Neural cell (in vitro differentiated cells): ENCODE results near the gene KLK11. TPM values are rescaled to one million over a fixed set of nuclear protein-coding genes. Genes with fewer than 3 reads are reported as not detected.

Experiments used
- H2AFZ ChIP-seq: fragments of 200-600, 300-800 bp; sonication (generic), shearing (Covaris generic); 2 replicates; pipeline ENCODE4 v1.6.0; 2014; ENCODE audit warnings: low read depth, mild to moderate bottlenecking, antibody characterized with exemption, low read length, moderate library complexity
- H3F3A ChIP-seq: fragments of 200-600 bp; shearing (Covaris generic); 2 replicates; pipeline ENCODE4 v1.6.1; 2016; ENCODE audit warnings: mild to moderate bottlenecking, moderate library complexity, mixed read lengths, antibody characterized with exemption, low read length; ENCODE audit not compliant: insufficient read depth, poor library complexity, severe bottlenecking
- H3K27ac ChIP-seq: fragments of 200-600, 300-800 bp; sonication (generic), shearing (Covaris generic); 2 replicates; pipeline ENCODE4 v1.5.1; 2014; ENCODE audit warnings: mild to moderate bottlenecking, low read length, moderate library complexity
- H3K27me3 ChIP-seq: fragments of 300-800, 200-600 bp; sonication (generic), shearing (Covaris generic); 2 replicates; pipeline ENCODE4 v1.6.0; 2014; ENCODE audit warnings: mild to moderate bottlenecking, low read depth, low read length, moderate library complexity; ENCODE audit not compliant: insufficient read depth
- H3K36me3 ChIP-seq: fragments of 300-800, 200-600 bp; sonication (generic), shearing (Covaris generic); 2 replicates; pipeline ENCODE4 v1.5.1; 2014; ENCODE audit warnings: mild to moderate bottlenecking, antibody characterized with exemption, low read length, moderate library complexity; ENCODE audit not compliant: insufficient read depth
- H3K4me2 ChIP-seq: fragments of 300-800, 200-600 bp; sonication (generic), shearing (Covaris generic); 2 replicates; pipeline ENCODE4 v1.6.0; 2014; ENCODE audit warnings: mild to moderate bottlenecking, low read length
- H3K4me3 ChIP-seq: fragments of 300-800, 200-600 bp; sonication (generic), shearing (Covaris generic); 2 replicates; pipeline ENCODE4 v1.5.1; 2014; ENCODE audit warnings: mild to moderate bottlenecking, low read length, moderate library complexity
- H3K79me2 ChIP-seq: fragments of 200-600 bp; shearing (Covaris generic); replicated peaks from 2 replicates; pipeline ENCODE4 v1.6.0; 2014; ENCODE audit warnings: mild to moderate bottlenecking, low read length, moderate library complexity; ENCODE audit not compliant: insufficient read depth
- H3K9ac ChIP-seq: fragments of 300-800, 200-600 bp; sonication (generic), shearing (Covaris generic); 2 replicates; pipeline ENCODE4 v1.6.1; 2016; ENCODE audit warnings: mild to moderate bottlenecking, low read length, mixed read lengths
- H3K9me2 ChIP-seq: fragments of 200-600 bp; shearing (Covaris generic); 2 replicates; pipeline ENCODE4 v1.6.1; 2016; ENCODE audit warnings: mild to moderate bottlenecking, low read length, mixed read lengths; ENCODE audit not compliant: insufficient read depth
- H3K9me3 ChIP-seq: fragments of 200-600, 300-800 bp; sonication (generic), shearing (Covaris generic); 2 replicates; pipeline ENCODE4 v1.6.1; 2016; ENCODE audit warnings: mild to moderate bottlenecking, mixed run types, low read length, moderate library complexity, mixed read lengths
- H4K20me1 ChIP-seq: fragments of 200-600 bp; shearing (Covaris generic); 2 replicates; pipeline ENCODE4 v1.6.1; 2016; ENCODE audit warnings: mild to moderate bottlenecking, mixed run types; ENCODE audit not compliant: insufficient read depth
- CTCF ChIP-seq: fragments of 450-650 bp; IDR thresholded peaks from 2 replicates; pipeline ENCODE4 v1.5.1; 2014; ENCODE audit warnings: antibody characterized with exemption, mild to moderate bottlenecking, moderate library complexity; ENCODE audit not compliant: poor library complexity, severe bottlenecking
- EP300 ChIP-seq: fragments of 450-650 bp; conservative IDR thresholded peaks from 2 replicates; pipeline ENCODE4 v1.6.1; 2014; ENCODE audit warnings: antibody characterized with exemption, mild to moderate bottlenecking, moderate library complexity; ENCODE audit not compliant: poor library complexity, severe bottlenecking
- EZH2 ChIP-seq: fragments of 200-600, 300-800 bp; shearing (Covaris generic), sonication (generic); IDR thresholded peaks from 2 replicates; pipeline ENCODE4 v1.6.1; 2014; ENCODE audit warnings: antibody characterized with exemption, low read length, borderline replicate concordance, mild to moderate bottlenecking; ENCODE audit not compliant: insufficient read depth, poor library complexity, severe bottlenecking
- MXI1 ChIP-seq: fragments of 450-650 bp; conservative IDR thresholded peaks from 2 replicates; pipeline ENCODE4 v1.6.1; 2014; ENCODE audit warnings: antibody characterized with exemption, mild to moderate bottlenecking; ENCODE audit not compliant: poor library complexity, severe bottlenecking
- POLR2AphosphoS5 ChIP-seq: IDR thresholded peaks from 2 replicates; pipeline ENCODE4 v1.6.1; 2012
- RAD21 ChIP-seq: fragments of 450-650 bp; conservative IDR thresholded peaks from 2 replicates; pipeline ENCODE4 v1.6.1; 2014; ENCODE audit warnings: antibody characterized with exemption, mild to moderate bottlenecking, moderate library complexity
- REST ChIP-seq: IDR thresholded peaks from 2 replicates; pipeline ENCODE4 v1.6.1; 2012; ENCODE audit warnings: borderline replicate concordance
- SMC3 ChIP-seq: fragments of 450-650 bp; conservative IDR thresholded peaks from 2 replicates; pipeline ENCODE4 v1.6.1; 2014; ENCODE audit warnings: antibody characterized with exemption, mild to moderate bottlenecking, moderate library complexity; ENCODE audit not compliant: poor library complexity
- TAF1 ChIP-seq: IDR thresholded peaks from 2 replicates; pipeline ENCODE4 v1.6.1; 2012; ENCODE audit warnings: low read depth
- polyA plus RNA-seq: library from polyadenylated mRNA; depleted of rRNA; stranded (reverse); fragments of >200 nt; gene quantifications from 2 replicates; pipeline ENCODE4 v1.2.3, GENCODE V29; 2014

KLK11 gene
- polyA plus RNA-seq, 1 donor from 2014 or later, result not detected

- Histone ChIP-seq H2AFZ (no peak overlapping the region), H3F3A (no peaks in the 10 kb centered on the region), H3K9ac (no peak overlapping the region), H3K27ac (no peak overlapping the region), H3K79me2 (no peaks in the 10 kb centered on the region), H3K36me3 (no peaks in the 10 kb centered on the region), H4K20me1 (no peaks in the 10 kb centered on the region), H3K4me3 (no peak overlapping the region), H3K4me2 (no peak overlapping the region), H3K27me3 (peaks cover 14% of the 10 kb centered on the region), H3K9me3 (no peaks in the 10 kb centered on the region), H3K9me2 (no peaks in the 10 kb centered on the region)
- TF ChIP-seq SMC3, result no peak
- TF ChIP-seq EZH2, result no peak
- TF ChIP-seq TAF1, result no peak
- no peak for TF ChIP-seq EP300
- TF ChIP-seq RAD21, result no peak
- no peak for TF ChIP-seq MXI1
- no peak for TF ChIP-seq CTCF
- no peak for TF ChIP-seq REST
- no peak for TF ChIP-seq POLR2AphosphoS5
Measured at GRCh38 chr19:51060973-51061372, 34.6 kb upstream of the KLK11 start.

GRCh38 chr19:51060336-51060735, 33.9 kb upstream of the KLK11 start:
- Histone ChIP-seq H3K9me3 (no peaks in the 10 kb centered on the region), H3K9ac (no peak overlapping the region), H2AFZ (no peak overlapping the region), H4K20me1 (no peaks in the 10 kb centered on the region), H3K4me3 (no peak overlapping the region), H3K79me2 (no peaks in the 10 kb centered on the region), H3K36me3 (no peaks in the 10 kb centered on the region), H3K4me2 (no peak overlapping the region), H3F3A (no peaks in the 10 kb centered on the region), H3K9me2 (no peaks in the 10 kb centered on the region), H3K27ac (no peak overlapping the region), H3K27me3 (peaks cover 9% of the 10 kb centered on the region)
- no peak for TF ChIP-seq MXI1
- TF ChIP-seq REST, result no peak
